Omental fat pad (tissue), 4 donors: ENCODE measurements around the gene EMID1. TPM values are rescaled to one million over a fixed set of nuclear protein-coding genes. Genes with fewer than 3 reads are reported as not detected.

Experiments used
- ATAC-seq: fragments of 150-250 bp; one replicate; pipeline ENCODE4 v1.9.1; 2016; ENCODE audit warnings: mild to moderate bottlenecking, moderate library complexity; ENCODE audit not compliant: low FRiP score
- DNase-seq: peaks from one replicate; pipeline ENCODE4 v3.0.0-alpha.2; 2019; ENCODE audit warnings: low spot score
- total RNA-seq, 4 donors: library from RNA; depleted of rRNA; stranded (reverse); fragments of >200 nt; gene quantifications; one replicate each; pipeline ENCODE4 v1.1.0, GENCODE V29; 2016
- TF ChIP-seq, protein P1 (sequence below), 3 donors: fragments of 450-650 bp; IDR thresholded peaks; one replicate each; pipeline ENCODE4 v1.5.1; 2016 to 2017; ENCODE audit warnings: antibody characterized with exemption in 3 of 3, mild to moderate bottlenecking in 3 of 3, moderate library complexity in 2 of 3

EMID1 gene
- total RNA-seq, 4 donors from 2014 or later: 1.5 to 2.5 (median 1.7) TPM

- DNase-seq (no peak), ATAC-seq (no peak)
- TF ChIP-seq, protein P1, sequence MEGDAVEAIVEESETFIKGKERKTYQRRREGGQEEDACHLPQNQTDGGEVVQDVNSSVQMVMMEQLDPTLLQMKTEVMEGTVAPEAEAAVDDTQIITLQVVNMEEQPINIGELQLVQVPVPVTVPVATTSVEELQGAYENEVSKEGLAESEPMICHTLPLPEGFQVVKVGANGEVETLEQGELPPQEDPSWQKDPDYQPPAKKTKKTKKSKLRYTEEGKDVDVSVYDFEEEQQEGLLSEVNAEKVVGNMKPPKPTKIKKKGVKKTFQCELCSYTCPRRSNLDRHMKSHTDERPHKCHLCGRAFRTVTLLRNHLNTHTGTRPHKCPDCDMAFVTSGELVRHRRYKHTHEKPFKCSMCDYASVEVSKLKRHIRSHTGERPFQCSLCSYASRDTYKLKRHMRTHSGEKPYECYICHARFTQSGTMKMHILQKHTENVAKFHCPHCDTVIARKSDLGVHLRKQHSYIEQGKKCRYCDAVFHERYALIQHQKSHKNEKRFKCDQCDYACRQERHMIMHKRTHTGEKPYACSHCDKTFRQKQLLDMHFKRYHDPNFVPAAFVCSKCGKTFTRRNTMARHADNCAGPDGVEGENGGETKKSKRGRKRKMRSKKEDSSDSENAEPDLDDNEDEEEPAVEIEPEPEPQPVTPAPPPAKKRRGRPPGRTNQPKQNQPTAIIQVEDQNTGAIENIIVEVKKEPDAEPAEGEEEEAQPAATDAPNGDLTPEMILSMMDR (IDR thresholded peaks at IDR 0.05): no peak
Observed at GRCh38 chr22:29183971-29184848, 21.5 kb upstream of the EMID1 start.

DNA sequence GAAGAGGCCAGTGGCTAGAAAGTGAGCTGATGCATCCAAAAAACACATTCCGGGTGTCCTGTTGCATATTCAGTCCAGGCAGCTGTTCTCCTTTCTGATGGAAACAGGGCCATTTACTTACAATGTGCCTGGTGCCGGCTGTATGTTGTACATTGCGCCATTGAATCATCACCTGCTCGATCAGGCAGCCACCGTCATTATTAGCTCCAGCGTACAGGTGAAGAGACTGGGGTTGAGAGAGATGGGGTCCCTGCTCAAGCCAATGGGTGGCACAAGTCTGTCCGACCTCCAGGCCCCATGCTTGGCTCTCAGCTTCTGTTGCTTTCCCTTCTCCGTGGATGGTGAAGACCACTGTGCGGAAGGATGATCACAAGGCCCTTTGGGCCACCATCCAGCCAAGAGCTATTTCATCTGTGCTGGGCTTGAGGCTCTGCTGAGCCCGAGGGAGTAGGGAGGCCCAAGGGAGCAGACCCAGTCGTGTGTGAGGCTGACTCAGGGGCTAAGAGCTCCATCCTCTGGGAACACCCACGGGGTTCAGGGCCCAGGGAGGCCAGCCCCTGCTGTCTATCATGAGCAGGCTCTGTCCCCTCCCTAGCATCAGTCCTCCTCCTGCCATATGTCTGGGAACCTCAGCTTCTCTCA lies 20.7 kb upstream of the EMID1 start:
- ATAC-seq (no peak), DNase-seq (no peak)
- TF ChIP-seq, protein P1 (IDR thresholded peaks at IDR 0.05): no peak

DNA sequence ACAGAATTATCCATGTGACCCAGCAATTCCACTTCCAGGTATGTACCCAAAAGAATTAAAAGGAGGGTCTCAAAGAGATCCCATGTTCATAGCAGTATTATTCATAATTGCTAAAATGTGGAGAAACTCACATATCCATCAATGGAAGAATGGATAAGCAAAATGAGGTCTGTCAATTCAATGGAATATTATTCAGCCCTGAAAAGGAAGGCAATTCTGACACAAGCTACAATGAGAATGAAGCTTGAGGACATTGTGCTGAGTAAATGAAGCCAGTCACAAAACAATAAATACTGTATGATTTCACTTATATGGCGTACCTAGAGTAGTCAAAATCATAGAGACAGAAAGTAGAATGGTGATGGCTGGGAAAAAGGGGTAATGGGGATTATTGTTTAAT lies 19.4 kb upstream of the EMID1 start:
- DNase-seq: no peak
- TF ChIP-seq, protein P1 (IDR thresholded peaks at IDR 0.05): no peak
- ATAC-seq: no peak

- DNase-seq (no peak), ATAC-seq (no peak)
- TF ChIP-seq, protein P1 (IDR thresholded peaks at IDR 0.05): no peak
Observed at GRCh38 chr22:29187831-29188230, 17.9 kb upstream of the EMID1 start.

GRCh38 chr22:29190051-29190450 lies 15.6 kb upstream of the EMID1 start:
- no peak for ATAC-seq
- TF ChIP-seq, protein P1 (IDR thresholded peaks at IDR 0.05): no peak

DNA sequence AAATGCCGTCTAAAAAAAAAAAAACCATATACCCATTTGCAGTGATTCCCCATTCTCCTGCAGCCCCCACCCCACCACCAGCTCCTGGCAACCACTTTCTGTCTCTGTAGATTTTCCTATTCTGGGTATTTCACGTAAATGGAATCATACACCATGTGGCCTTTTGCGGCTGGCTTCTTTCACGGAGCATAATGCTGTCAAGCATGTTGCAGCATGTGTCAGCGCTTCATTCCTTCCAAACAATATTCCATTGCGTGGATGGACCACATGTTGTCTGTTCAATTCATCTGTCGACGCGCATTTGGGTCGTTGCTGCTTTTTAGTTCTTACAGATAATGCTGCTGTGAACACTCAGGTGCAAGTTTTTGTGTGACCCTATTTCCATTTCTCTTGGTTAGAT lies 14.8 kb upstream of the EMID1 start:
- DNase-seq: no peak
- TF ChIP-seq, protein P1 (IDR thresholded peaks at IDR 0.05): no peak
- ATAC-seq: no peak

More at GRCh38 chr22:29190051-29190450, 15.6 kb upstream of the EMID1 start:
- DNase-seq: no peak
